GM21367 (cell line): ENCODE results near the gene BRINP2.

Experiments used
- ATAC-seq: cut with Tn5 transposase; IDR thresholded peaks from one replicate; pipeline ENCODE4 v1.9.1; 2021; ENCODE audit not compliant: unreplicated experiment

Gene BRINP2, protein sequence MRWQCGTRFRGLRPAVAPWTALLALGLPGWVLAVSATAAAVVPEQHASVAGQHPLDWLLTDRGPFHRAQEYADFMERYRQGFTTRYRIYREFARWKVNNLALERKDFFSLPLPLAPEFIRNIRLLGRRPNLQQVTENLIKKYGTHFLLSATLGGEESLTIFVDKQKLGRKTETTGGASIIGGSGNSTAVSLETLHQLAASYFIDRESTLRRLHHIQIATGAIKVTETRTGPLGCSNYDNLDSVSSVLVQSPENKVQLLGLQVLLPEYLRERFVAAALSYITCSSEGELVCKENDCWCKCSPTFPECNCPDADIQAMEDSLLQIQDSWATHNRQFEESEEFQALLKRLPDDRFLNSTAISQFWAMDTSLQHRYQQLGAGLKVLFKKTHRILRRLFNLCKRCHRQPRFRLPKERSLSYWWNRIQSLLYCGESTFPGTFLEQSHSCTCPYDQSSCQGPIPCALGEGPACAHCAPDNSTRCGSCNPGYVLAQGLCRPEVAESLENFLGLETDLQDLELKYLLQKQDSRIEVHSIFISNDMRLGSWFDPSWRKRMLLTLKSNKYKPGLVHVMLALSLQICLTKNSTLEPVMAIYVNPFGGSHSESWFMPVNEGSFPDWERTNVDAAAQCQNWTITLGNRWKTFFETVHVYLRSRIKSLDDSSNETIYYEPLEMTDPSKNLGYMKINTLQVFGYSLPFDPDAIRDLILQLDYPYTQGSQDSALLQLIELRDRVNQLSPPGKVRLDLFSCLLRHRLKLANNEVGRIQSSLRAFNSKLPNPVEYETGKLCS

GRCh38 chr1:177170756-177171535, at the start of gene BRINP2:
Gene BRINP2, plus strand, starts transcription at chr1:177170958. Its CDS starts 58,919 bp downstream, at chr1:177229877.
- ATAC-seq = no peak

DNA sequence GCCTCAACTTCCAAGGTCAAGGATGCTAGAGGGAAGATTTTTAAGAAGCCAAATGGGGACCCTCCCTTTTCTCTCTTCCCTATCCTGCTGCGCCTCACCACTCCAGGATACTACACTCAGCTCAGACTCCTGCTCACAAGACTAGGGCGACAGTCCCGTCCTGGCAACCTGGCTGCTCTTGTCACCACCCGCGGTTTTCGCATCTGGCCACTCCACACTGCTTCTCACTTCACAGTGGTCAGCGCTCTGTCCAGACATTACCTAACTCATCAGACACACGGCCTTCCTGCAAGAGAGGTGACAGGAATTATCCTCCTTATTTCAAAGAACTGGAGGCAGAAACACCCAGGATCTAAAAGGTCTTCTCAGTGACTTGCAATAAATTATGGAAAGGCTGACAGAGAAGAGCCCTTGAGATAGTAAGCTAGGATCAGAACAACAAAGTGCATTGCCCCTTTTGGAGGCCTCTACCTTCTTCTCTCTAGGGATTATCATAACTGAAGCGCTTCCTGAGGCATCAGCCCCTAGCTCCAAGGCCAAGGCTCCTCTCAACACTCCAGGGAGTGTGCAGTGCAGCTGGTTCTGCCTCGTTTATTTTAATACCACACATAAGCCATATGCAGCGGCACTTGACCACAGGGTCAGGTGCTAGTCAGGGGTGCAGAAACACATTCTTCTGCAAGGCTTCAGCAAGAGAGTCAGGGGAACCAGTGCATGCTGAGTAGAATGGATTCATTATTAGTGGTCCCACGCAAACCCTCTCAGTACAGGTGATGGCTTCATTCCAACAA, 48.1 kb upstream of the BRINP2 start:
- ATAC-seq = no peak

DNA sequence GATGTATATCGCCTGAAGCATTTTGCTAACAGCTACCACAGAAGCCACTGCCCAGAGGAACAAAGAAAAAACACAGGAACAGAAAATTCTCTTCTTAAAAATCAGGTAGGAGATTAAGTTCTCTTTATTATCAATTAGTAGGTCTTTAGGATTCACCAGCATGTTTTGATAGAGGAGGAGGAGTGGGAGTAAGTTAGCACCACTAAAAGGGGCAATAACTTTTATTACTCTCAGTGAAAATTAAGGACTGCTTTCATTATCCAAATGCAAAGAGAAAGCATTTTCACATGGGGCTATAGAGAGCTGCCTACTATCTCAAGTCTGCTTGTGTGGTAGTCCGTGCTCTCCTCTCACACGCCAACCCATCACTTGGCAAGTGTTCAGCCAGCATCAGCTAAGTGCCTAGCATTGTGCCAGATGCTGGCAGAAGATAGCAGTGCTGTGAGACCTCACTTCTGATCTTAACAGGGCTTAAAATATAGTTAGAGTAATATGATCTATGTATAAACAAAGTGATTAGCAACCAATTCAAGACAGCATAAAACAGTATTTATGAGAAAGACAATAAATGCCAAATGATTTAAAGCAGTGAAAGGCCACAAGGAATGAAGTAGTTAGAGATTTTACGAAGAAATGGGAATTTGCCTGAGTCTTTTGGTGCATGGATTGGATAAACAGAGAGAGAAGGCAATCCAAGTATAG, 46.0 kb upstream of the BRINP2 start:
- no peak for ATAC-seq

GRCh38 chr1:177126267-177126666, 44.5 kb upstream of the BRINP2 start:
- no peak for ATAC-seq

DNA sequence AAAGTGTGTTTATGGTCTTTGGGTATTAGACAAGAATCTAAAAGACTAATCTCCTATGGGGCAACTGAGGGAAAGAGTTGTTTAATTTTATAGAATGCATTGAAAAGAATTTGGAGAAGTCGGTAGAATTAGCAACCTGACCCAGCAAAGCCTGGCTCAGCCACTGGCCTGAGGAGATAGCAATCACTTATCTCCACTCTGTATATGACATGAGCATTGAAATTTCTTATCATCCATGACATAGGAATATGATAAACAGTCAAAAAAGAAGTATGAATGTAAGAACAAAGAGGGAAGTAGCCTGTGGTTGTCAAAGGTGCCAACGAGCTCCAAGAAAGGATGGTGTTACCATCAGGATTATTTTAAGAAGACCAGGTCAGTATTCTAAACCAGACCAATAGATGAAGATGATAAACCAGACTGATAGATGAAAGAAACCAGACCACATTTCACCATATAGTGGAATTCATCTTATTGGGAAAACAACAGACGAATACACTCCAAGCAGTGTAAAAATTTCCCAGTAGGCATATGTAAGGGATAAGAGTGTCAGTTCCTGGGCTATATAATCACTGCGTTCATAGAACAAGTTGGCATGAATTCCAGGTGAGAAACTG, 42.0 kb upstream of the BRINP2 start:
- ATAC-seq = no peak

GRCh38 chr1:177130451-177130945, 40.3 kb upstream of the BRINP2 start:
- no peak for ATAC-seq

DNA sequence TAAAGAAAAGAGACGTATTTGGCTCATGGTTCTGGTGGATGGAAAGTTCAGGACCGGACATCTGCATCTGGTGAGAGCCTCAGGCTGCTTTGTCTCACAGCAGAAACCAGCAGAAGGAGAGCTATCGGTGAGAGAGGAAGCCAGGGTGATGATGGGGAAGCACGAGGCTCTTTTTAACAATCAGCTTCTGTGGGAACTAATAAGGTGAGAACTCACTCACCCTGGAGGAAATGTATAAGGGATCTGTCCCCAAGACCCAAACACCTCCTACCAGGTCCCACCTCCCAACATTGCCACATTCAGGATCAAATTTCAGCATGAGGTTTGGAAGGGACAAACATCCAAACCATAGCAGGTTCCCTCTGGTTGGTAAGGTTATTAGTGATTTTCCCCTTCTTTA, 39.0 kb upstream of the BRINP2 start:
- ATAC-seq = no peak

GRCh38 chr1:177132141-177132540, 38.6 kb upstream of the BRINP2 start:
- no peak for ATAC-seq

- ATAC-seq = no peak
These were observed 36.7 kb upstream of the BRINP2 start for GRCh38 chr1:177133977-177134538.

DNA sequence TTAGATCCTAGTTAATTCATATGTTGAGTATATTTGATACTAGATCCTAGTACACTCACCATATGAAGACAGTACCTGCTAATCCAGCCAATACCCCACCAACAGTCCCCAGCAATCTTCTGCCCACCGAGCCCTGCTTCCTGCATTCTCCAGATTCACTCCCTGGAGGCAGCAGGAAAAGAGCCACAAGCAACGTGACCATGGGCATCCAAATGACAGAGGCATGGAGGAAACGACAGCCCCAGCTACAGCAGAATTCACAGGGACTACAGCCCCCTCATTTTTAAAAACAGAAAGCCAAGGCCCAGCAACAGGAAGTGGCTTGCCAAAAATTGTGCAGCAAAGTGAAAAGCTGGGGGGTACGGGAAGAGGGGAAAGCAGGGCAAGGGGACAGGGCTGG, 35.5 kb upstream of the BRINP2 start:
- ATAC-seq = no peak

GRCh38 chr1:177137814-177138213, 32.9 kb upstream of the BRINP2 start:
- ATAC-seq = no peak

- no peak for ATAC-seq
These were observed 32.4 kb upstream of the BRINP2 start for GRCh38 chr1:177138347-177138746.

- no peak for ATAC-seq
These were observed 28.7 kb upstream of the BRINP2 start for GRCh38 chr1:177142010-177142409.

DNA sequence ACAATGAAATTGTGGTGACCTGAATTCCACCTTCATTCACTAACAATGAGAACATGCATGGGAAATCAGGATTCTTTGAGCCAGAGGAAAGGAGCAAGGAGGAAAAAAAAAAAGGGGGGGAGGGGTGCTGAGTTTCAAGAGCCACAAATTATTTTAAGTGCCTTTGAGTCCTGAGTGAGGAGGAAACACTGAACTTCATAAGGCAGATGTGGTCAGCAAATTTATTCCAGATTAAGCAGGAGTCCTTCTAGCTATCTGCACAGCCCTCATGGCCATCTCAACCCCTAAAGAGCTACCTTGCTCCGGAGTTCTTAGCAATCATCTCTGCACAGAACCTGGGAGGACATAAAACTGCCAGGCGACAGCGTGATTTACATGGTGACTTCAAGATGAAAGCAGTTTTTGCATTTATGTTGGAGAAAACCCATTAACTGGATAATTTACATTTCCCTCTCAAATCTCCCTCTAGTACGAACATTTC, 27.9 kb upstream of the BRINP2 start:
- no peak for ATAC-seq

- no peak for ATAC-seq
These were observed 25.4 kb upstream of the BRINP2 start for GRCh38 chr1:177145106-177146070.

DNA sequence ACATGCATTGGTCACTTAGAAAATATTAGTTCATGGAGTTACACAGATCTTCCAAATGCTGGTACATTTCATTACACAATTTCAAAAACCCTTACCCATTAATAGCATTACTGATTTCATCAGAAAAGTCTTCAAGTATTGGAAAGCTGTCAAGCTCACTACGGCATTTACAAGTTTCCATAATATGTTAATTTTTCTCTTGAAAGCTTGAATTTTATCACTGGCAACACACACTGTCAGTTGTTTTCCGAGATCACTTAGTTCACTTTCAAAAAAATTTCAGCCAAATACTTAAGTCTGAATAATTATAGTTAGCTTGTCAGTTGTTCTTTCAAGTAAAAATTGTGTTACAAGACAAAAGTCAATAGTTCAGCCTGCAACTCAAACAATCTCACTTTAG, 24.3 kb upstream of the BRINP2 start:
- ATAC-seq = no peak

DNA sequence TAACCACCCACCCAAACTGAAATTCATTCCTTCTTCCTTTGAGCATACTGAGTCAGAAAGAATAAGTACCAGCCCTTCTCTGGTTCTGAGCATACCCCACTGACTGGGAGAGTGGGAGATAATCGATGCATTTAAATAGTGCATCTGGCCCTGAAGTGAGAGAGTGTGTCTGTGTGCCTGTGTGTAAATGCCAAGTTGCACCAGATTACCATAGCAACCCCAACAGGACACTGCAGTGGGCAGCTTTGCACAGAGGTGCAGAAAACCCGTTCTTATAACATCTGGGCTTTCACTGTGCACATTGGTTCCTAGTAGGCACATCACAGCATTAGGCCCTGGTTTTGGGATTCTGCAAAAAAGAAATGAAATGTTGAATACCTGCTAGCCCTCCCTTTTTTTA, 8.5 kb upstream of the BRINP2 start:
- ATAC-seq = no peak

DNA sequence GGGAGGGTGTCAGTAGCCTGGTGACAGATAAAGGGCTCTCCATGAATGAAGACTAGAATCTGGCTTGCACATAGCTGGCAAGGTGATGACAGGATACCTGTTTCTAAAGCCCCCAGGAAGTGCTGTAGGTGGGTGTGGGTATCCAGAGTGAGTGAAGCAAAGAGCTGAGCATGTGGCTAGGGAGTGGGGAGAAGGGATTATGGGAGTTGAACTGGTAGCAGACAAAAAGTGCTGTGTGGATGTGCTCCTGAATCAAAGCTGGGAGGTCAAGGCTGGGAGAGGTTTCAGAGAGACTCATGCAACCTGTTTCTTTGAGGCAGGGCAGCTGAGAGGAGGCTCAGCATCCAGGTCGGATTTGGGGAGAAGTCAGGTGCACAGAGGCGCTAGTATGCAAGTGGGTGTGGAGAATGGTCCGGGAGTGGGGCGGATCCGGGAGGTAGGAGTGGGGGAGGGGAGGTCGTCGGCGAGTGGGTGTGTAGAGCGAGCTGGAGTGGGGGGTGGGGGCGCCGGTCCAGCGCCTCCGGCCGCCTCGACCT, 6.8 kb upstream of the BRINP2 start:
- ATAC-seq = no peak
